Lower leg skin (tissue), 4 donors: ENCODE measurements around the gene ISL2. TPM values are rescaled to one million over a fixed set of nuclear protein-coding genes. Genes with fewer than 3 reads are reported as not detected.
A peak's percentile ranks its signal among the peaks of the same experiment; 100 is the strongest.

Experiments
- DNase-seq, 2 donors: peaks; one replicate each; pipeline ENCODE4 v3.0.0-alpha.2; 2019; ENCODE audit warnings: low spot score in 2 of 2
- H3K4me3 ChIP-seq: fragments of 200-600 bp; sonication (generic); 2 replicates; pipeline ENCODE4 v1.5.1; 2017; ENCODE audit warnings: mild to moderate bottlenecking, low read depth; ENCODE audit not compliant: poor library complexity, severe bottlenecking
- CTCF ChIP-seq, 3 donors: fragments of 450-650 bp; IDR thresholded peaks; one replicate each; pipeline ENCODE4 v1.5.1; 2016; ENCODE audit warnings: antibody characterized with exemption in 3 of 3, mild to moderate bottlenecking in 3 of 3, moderate library complexity in 2 of 3
- POLR2A ChIP-seq, 2 donors: fragments of 450-650 bp; IDR thresholded peaks; one replicate each; pipeline ENCODE4 v1.6.1; 2016 to 2017; ENCODE audit warnings: antibody characterized with exemption in 2 of 2, mild to moderate bottlenecking in 1 of 2, moderate library complexity in 1 of 2
- WGBS, 2 donors: methylation state at CpG; one replicate each; pipeline ENCODE4 v1.1.5; 2018; 5-methylcytosine and 5-hydroxymethylcytosine counted together
- intact Hi-C: fragments of 100-400 bp; cut with DNase I; formaldehyde crosslinking; loops from one replicate; pipeline ENCODE4 v1.15.0; 2023; ENCODE audit warnings: low total_unique reads
- total RNA-seq, 4 donors: library from RNA; depleted of rRNA; stranded (reverse); fragments of >200 nt; gene quantifications; one replicate each; pipeline ENCODE4 v1.1.0, GENCODE V29; 2016

The ISL2 gene
- total RNA-seq, 4 donors from 2014 or later, result not detected

GRCh38 chr15:76325704-76326103 lies 10.9 kb upstream of the ISL2 start:
- TF ChIP-seq CTCF (IDR thresholded peaks at IDR 0.05) (no peak), POLR2A (IDR thresholded peaks at IDR 0.05) (no peak)
- 69 to 74% methylated on average over 2 of the region's 2 CpGs for WGBS, 2 donors
- intact Hi-C loops, result no loop called here
- DNase-seq, result no peak
- H3K4me3 ChIP-seq, result no peak overlapping the region

GRCh38 chr15:76327191-76328105 lies 9.1 kb upstream of the ISL2 start:
- TF ChIP-seq POLR2A (IDR thresholded peaks at IDR 0.05) (no peak), CTCF (IDR thresholded peaks at IDR 0.05) (no peak)
- peak in 1 of 2 donors; percentile 25 for DNase-seq
- H3K4me3 ChIP-seq, result no peak overlapping the region
- intact Hi-C loops, result no loop called here
- 81 to 86% methylated on average over 8 of the region's 8 CpGs for WGBS, 2 donors

GRCh38 chr15:76328106-76328696 lies 8.4 kb upstream of the ISL2 start:
- TF ChIP-seq CTCF (IDR thresholded peaks at IDR 0.05) (no peak), POLR2A (IDR thresholded peaks at IDR 0.05) (no peak)
- WGBS, 2 donors, result 91 to 93% methylated on average over 8 of the region's 8 CpGs
- intact Hi-C loops, result no loop called here
- no peak overlapping the region for H3K4me3 ChIP-seq
- DNase-seq, result no peak

GRCh38 chr15:76328958-76329357 lies 7.6 kb upstream of the ISL2 start:
- H3K4me3 ChIP-seq, result no peak overlapping the region
- WGBS, 2 donors, result 70 to 78% methylated on average over 4 of the region's 4 CpGs
- intact Hi-C loops, result no loop called here
- no peak for TF ChIP-seq POLR2A (IDR thresholded peaks at IDR 0.05)
- no peak for TF ChIP-seq CTCF (IDR thresholded peaks at IDR 0.05)
- peak in 1 of 2 donors; percentile 49 for DNase-seq

GRCh38 chr15:76330080-76330680 lies 6.4 kb upstream of the ISL2 start:
- intact Hi-C loops, result no loop called here
- peak; percentile 35 to 87 for DNase-seq
- WGBS, 2 donors, result 59 to 73% methylated on average over 7 of the region's 7 CpGs
- TF ChIP-seq POLR2A (IDR thresholded peaks at IDR 0.05) (no peak), CTCF (IDR thresholded peaks at IDR 0.05) (no peak)
- no peak overlapping the region for H3K4me3 ChIP-seq
